ENCODE data around the gene SLC38A8. TPM values are rescaled to one million over a fixed set of nuclear protein-coding genes. Genes with fewer than 3 reads are reported as not detected.

Gene SLC38A8
- total RNA-seq, 1 experiment from 2014 or later: 0.35 TPM

DNA sequence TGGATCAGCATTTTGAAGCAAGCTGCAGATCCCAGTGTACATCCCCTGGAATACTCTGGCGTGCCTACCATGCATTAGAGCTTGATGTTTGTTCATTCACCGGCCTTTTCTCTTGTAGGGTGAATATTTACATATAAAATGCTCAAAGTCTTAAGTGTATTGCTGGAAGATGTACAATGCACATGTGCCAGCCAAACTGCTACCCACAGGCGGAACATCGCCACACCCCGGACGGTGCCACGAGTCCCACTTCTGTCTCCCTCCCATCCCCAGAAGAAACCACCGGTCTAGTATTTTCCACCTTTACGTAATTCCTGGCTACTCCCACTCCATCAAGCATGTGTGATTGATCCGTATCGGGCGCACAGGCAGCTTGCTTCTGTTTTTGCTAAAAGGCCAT, 4.1 kb downstream of the SLC38A8 start:
- no peak overlapping the region for H3T11ph ChIP-seq (ENCODE audit: low read length)
- H2BK20ac ChIP-seq (ENCODE audit: low read depth, low read length, poor library complexity, severe bottlenecking): no peak overlapping the region
- H4K5ac ChIP-seq (ENCODE audit: insufficient read length, low read depth, low read length): no peak overlapping the region
- H3K27me3 Mint-ChIP-seq (ENCODE audit: low read depth): peaks cover 26% of the 10 kb centered on the region
- no peak overlapping the region for H3K14ac ChIP-seq (ENCODE audit: insufficient read depth, low read length)
- no peak overlapping the region for H3K4ac ChIP-seq (ENCODE audit: low read depth, low read length)
- no peak overlapping the region for H3K27ac ChIP-seq (ENCODE audit: insufficient read length, low read depth, low read length)
- H3K9ac ChIP-seq (ENCODE audit: extremely low read depth, insufficient read length, low read length): no peak overlapping the region
- no peak overlapping the region for H2AFZ ChIP-seq (ENCODE audit: low read length)
- no peak overlapping the region for H2BK120ac ChIP-seq (ENCODE audit: low read depth, low read length, poor library complexity, severe bottlenecking)
- no peak overlapping the region for H2BK5ac ChIP-seq (ENCODE audit: insufficient read length, low read length)
- no peaks in the 10 kb centered on the region for H3K4me1 ChIP-seq (ENCODE audit: insufficient read depth, low read length)
- no peaks in the 10 kb centered on the region for H4K20me1 ChIP-seq (ENCODE audit: control insufficient read depth, insufficient read depth, insufficient read length)
- H3K4me2 ChIP-seq (ENCODE audit: insufficient read depth, insufficient read length, low read length): no peak overlapping the region
- no peak overlapping the region for H3K56ac ChIP-seq (ENCODE audit: insufficient read length, low read depth, low read length)
- no peak overlapping the region for H3K18ac ChIP-seq (ENCODE audit: insufficient read length, low read depth, low read length)
- no peak overlapping the region for H2BK15ac ChIP-seq (ENCODE audit: low read depth, low read length)
- H2BK12ac ChIP-seq (ENCODE audit: insufficient read length, low read depth, low read length): no peak overlapping the region
- H3K23ac ChIP-seq (ENCODE audit: insufficient read length, low read depth, low read length): no peak overlapping the region
- H3K9me3 Mint-ChIP-seq: peaks cover 3 to 4% of the 10 kb centered on the region in 2 experiments
- no peaks in the 10 kb centered on the region for H3K79me2 ChIP-seq (ENCODE audit: insufficient read depth, low read length)
- H3K79me1 ChIP-seq (ENCODE audit: insufficient read depth, low read depth, low read length, poor library complexity, severe bottlenecking): no peaks in the 10 kb centered on the region
- no peak overlapping the region for H2AK5ac ChIP-seq (ENCODE audit: insufficient read length, low read length)
- peaks cover 0 to 4% (median 1%) of the 10 kb centered on the region in 3 experiments; a peak in 2 of 7 replicates for H3K36me3 Mint-ChIP-seq (ENCODE audit: insufficient read depth in 1 of 3, low read depth in 3 of 3)
- TF ChIP-seq, protein P1, sequence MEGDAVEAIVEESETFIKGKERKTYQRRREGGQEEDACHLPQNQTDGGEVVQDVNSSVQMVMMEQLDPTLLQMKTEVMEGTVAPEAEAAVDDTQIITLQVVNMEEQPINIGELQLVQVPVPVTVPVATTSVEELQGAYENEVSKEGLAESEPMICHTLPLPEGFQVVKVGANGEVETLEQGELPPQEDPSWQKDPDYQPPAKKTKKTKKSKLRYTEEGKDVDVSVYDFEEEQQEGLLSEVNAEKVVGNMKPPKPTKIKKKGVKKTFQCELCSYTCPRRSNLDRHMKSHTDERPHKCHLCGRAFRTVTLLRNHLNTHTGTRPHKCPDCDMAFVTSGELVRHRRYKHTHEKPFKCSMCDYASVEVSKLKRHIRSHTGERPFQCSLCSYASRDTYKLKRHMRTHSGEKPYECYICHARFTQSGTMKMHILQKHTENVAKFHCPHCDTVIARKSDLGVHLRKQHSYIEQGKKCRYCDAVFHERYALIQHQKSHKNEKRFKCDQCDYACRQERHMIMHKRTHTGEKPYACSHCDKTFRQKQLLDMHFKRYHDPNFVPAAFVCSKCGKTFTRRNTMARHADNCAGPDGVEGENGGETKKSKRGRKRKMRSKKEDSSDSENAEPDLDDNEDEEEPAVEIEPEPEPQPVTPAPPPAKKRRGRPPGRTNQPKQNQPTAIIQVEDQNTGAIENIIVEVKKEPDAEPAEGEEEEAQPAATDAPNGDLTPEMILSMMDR (conservative IDR thresholded peaks at IDR 0.05): no peak
- no peak overlapping the region for H4K91ac ChIP-seq (ENCODE audit: insufficient read length, low read depth, low read length)
- DNase-seq: no peak
- peak overlapping the region in 1 of 3 experiments; percentile 33; a peak in 1 of 7 replicates for H3K27ac Mint-ChIP-seq
- no peak overlapping the region for H3K4me3 Mint-ChIP-seq
- H4K8ac ChIP-seq (replicated peaks; ENCODE audit: insufficient read length, low read depth, low read length): no peak overlapping the region
- H3K27me3 ChIP-seq (ENCODE audit: insufficient read depth, low read length): no peaks in the 10 kb centered on the region
- no CpG with 5 or more reads among the region's 12 CpGs for WGBS (ENCODE audit: extremely low coverage, insufficient read length, low lambda C conversion rate)
- H3K9me3 ChIP-seq (ENCODE audit: control insufficient read depth, low read depth, low read length): no peaks in the 10 kb centered on the region
- H3K23me2 ChIP-seq (ENCODE audit: insufficient read length, low read depth, low read length, poor library complexity, severe bottlenecking): no peaks in the 10 kb centered on the region
- H3K4me1 Mint-ChIP-seq: peaks cover 15 to 26% of the 10 kb centered on the region in 2 experiments
